ENCODE results near the gene APRT. TPM values are rescaled to one million over a fixed set of nuclear protein-coding genes. Genes with fewer than 3 reads are reported as not detected.

Gene APRT
- total RNA-seq, 1 experiment from 2014 or later = 311 TPM

DNA sequence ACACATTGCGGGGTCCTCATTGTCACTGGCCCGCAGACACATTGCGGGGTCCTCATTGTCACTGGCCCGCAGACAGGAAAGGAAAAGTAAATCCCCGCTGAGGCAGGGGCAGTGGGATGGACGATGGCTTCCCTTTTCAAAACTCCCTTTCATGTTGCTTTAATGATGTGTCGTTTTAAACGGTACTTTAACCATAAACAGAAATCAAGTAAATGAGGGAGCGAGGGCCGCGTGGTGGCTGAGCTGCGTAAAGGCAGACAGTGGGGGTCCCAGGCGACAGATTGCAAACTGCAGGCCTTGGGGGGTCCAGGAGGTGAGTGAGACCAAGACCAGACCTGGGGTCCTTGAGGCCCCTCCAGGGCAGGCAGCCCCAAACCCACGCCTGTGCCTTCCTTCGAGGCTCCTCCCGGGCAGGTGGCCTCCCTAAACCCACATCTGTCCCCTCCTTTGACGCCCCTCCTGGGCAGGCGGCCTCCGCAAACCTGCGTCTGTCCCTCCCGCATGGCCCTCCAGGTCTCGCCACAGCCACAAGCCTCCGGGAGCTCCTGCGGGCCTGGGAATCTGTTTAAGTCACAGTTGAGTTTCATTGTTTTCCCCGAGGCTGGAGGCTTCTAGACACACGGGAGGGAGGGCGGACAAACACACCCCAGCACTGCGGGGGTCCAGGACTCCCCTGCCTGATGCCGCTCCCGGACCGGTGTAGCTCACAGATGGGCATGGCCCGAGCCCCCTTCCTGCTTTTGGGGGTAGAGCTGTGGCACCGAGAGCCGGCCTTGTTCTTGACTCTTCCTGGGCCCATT, 34.1 kb downstream of the APRT start:
- CTCF ChIA-PET = no interaction called here

More for the DNA sequence above, 34.1 kb downstream of the APRT start:
- intact Hi-C loops (cut with micrococcal nuclease) = no loop called here
- ChIA-PET POLR2A (no interaction called here), RAD21 (ENCODE audit: low non-redundant PET in 1 of 2, low total read pairs in 2 of 2, uncharacterized antibody in 2 of 2, unreplicated experiment in 2 of 2) (no interaction called here)
- H3K4me3 ChIP-seq (replicated peaks in 1 of 2; ENCODE audit: low read depth in 1 of 2, low read length in 2 of 2) = no peak overlapping the region
- H3K27ac ChIP-seq (ENCODE audit: low read depth, low read length) = peak overlapping the region; percentile 8; the same call in 1 of the 2 replicates
- H3K4me1 ChIP-seq (ENCODE audit: control insufficient read depth in 1 of 2, insufficient read depth in 2 of 2, low read length in 2 of 2) = peaks cover 51 to 61% of the 10 kb centered on the region in 2 experiments
- no peak overlapping the region for H3K4me2 ChIP-seq (ENCODE audit: low read length)
- TF ChIP-seq ATF3 (IDR thresholded peaks at IDR 0.05) (no peak), EZH2 (IDR thresholded peaks at IDR 0.05) (no peak), POLR2A (IDR thresholded peaks at IDR 0.05; ENCODE audit: borderline replicate concordance, extremely low read depth, insufficient read depth, insufficient read length) (no peak), SRF (IDR thresholded peaks at IDR 0.05; ENCODE audit: low read depth) (no peak), ELF1 (IDR thresholded peaks at IDR 0.05; ENCODE audit: borderline replicate concordance, low read depth) (no peak)
- TF ChIP-seq, protein P1, sequence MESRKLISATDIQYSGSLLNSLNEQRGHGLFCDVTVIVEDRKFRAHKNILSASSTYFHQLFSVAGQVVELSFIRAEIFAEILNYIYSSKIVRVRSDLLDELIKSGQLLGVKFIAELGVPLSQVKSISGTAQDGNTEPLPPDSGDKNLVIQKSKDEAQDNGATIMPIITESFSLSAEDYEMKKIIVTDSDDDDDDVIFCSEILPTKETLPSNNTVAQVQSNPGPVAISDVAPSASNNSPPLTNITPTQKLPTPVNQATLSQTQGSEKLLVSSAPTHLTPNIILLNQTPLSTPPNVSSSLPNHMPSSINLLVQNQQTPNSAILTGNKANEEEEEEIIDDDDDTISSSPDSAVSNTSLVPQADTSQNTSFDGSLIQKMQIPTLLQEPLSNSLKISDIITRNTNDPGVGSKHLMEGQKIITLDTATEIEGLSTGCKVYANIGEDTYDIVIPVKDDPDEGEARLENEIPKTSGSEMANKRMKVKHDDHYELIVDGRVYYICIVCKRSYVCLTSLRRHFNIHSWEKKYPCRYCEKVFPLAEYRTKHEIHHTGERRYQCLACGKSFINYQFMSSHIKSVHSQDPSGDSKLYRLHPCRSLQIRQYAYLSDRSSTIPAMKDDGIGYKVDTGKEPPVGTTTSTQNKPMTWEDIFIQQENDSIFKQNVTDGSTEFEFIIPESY (IDR thresholded peaks at IDR 0.05; ENCODE audit: extremely low read depth, insufficient replicate concordance, low read length) = no peak
- TF ChIP-seq, protein P2, sequence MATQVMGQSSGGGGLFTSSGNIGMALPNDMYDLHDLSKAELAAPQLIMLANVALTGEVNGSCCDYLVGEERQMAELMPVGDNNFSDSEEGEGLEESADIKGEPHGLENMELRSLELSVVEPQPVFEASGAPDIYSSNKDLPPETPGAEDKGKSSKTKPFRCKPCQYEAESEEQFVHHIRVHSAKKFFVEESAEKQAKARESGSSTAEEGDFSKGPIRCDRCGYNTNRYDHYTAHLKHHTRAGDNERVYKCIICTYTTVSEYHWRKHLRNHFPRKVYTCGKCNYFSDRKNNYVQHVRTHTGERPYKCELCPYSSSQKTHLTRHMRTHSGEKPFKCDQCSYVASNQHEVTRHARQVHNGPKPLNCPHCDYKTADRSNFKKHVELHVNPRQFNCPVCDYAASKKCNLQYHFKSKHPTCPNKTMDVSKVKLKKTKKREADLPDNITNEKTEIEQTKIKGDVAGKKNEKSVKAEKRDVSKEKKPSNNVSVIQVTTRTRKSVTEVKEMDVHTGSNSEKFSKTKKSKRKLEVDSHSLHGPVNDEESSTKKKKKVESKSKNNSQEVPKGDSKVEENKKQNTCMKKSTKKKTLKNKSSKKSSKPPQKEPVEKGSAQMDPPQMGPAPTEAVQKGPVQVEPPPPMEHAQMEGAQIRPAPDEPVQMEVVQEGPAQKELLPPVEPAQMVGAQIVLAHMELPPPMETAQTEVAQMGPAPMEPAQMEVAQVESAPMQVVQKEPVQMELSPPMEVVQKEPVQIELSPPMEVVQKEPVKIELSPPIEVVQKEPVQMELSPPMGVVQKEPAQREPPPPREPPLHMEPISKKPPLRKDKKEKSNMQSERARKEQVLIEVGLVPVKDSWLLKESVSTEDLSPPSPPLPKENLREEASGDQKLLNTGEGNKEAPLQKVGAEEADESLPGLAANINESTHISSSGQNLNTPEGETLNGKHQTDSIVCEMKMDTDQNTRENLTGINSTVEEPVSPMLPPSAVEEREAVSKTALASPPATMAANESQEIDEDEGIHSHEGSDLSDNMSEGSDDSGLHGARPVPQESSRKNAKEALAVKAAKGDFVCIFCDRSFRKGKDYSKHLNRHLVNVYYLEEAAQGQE (IDR thresholded peaks at IDR 0.05; ENCODE audit: low read depth) = no peak
- H3K36me3 ChIP-seq (ENCODE audit: control insufficient read depth in 1 of 2, insufficient read depth in 2 of 2, low read length in 2 of 2) = peaks cover 0 to 7% of the 10 kb centered on the region in 2 experiments; a peak in 1 of 4 replicates
- H3K27me3 ChIP-seq (ENCODE audit: insufficient read depth, low read length) = no peaks in the 10 kb centered on the region
- ATAC-seq (no peak), DNase-seq (ENCODE audit: low read depth, low spot score) (no peak)
- no peak overlapping the region for H3K9ac ChIP-seq (ENCODE audit: low read length)
- H4K20me1 ChIP-seq (ENCODE audit: insufficient read depth) = peaks cover 11% of the 10 kb centered on the region; the same call in 1 of the 2 replicates
- H3K9me3 ChIP-seq (ENCODE audit: control insufficient read depth in 1 of 2, insufficient read depth in 1 of 2, low read depth in 1 of 2, low read length in 2 of 2) = no peaks in the 10 kb centered on the region
- no peak overlapping the region for H2AFZ ChIP-seq (ENCODE audit: low read depth, low read length, poor library complexity, severe bottlenecking)
- H3K79me2 ChIP-seq (ENCODE audit: insufficient read depth, low read length) = peaks cover 99% of the 10 kb centered on the region
- BruUV-seq (replicated peaks) = no TSS peak
- no peaks in the 10 kb centered on the region for H3K9me2 ChIP-seq (ENCODE audit: insufficient read depth)
